Suppressor macrophage (primary cell): ENCODE results near the gene ASS1.

Source experiments
- DNase-seq, 4 experiments: peaks; one replicate each; pipeline ENCODE4 v3.0.0-alpha.2; 2020 to 2022

ASS1 gene

DNA sequence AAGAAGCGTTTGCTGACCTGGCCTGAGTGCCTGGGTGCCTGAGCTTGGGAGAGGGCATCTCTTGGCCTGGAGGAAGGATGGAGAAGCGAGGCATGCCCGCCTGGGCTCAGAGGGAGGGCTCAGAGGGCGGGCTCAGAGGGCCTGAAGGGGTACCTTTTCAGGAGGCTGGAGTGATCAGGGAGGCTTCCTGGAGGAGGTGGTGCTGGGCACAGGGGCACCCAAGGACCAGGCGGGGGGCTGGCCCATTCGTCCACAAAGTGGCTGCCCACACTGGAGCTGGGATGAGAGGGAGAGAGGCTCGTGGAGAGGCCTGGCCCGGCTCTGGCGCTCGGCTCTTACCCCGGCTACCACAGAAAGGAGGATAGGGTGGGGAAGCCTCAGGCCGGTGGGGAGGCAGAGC, 32.8 kb downstream of the ASS1 start:
- DNase-seq, result no peak

DNA sequence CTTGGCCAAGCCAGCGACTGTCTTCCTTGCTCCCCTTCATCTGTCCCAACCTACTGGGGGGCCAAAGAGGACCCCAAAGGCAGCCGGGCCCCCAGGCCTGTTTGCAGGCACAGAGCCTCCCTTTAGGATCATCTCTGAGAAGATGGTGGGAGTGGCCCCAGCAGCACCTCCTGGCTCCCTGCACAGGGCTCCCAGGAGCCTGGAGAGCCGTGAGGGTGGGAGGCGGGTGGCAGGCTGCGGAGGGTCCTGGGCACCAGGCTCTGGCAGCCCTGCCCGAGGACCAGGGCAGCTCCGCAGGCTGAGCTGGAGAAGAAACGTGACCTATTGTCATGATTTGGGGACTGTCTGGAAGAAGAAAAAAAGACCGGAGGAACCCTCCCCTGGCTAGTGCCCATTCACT, 33.4 kb downstream of the ASS1 start:
- DNase-seq, result no peak

DNA sequence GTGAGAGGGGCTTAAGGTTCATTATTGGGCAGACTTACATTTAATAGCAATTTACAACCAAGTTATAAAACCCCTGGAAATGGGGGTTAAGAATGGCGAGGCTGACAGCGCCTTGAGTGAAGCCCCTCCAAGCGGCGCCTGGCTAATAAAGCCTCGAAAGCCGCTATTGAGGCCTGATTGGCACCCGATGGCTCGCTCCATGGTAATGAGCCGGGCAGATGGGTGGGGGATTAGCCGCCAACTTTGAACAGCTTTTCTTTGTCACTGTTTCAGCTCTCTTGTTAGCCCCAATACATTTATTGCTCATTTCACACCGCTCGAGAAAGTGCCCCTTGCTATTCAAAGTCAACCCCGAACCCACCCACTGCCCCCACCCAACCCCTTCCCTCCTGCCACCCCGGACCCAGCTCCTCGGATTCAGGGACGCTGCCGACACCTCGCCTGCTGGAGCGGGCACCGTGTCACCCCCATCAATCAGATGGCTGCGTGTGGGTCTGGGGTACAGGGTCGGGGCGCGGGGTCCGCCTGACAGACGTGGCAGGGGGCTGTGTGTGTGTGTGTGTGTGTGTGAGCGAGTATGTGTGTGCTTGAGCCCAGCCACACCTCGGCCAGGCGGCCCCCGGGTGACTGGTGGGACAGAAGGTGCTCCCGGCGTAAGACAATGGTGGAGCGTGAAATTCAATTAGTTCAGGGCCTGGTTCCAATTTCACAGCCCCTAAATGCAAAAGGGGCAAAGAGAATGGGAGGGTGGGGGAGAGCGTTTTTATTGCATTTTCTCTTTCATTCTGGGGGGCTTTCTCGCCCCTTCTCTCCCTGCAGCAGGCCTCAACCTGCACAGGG, 34.2 kb downstream of the ASS1 start:
- DNase-seq, result no peak

DNA sequence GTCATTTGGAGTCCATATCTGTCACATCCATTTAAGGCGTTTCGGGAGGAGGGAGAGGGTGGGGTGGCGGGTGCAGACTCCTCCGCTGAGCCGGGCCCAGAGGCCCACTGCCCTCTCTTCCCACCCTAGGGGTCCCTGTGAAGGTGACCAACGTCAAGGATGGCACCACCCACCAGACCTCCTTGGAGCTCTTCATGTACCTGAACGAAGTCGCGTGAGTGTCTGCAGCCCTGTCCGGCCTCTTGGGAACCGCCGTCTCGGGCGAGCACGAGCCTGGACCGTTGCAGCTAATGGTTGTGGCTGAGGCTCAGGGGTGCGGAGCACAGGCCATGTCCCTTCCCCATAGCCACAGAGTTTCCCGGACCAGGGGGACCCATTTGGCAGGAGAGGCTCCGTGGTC, 34.8 kb downstream of the ASS1 start:
- DNase-seq, result no peak

DNA sequence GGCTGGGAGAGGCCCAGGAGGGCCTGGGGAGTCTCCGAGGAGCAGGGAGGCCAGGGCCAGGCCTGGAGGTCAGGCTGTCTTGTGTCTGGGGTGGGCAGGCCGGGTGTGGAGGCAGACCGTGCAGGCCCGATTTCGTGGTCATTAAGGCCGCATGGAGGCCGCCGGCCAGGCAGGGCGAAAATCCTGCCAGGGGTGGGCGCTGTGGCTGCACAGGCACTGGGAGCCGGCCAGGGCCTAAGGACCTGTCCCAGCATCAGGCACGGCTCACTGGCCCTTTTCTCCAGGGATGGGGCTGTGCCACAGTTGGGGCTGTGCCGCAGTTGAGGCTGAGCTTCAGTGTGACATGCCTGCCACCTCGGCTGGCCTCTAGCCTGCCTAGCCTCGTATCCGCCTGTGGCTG, 35.9 kb downstream of the ASS1 start:
- peak in 1 of 4 experiments; percentile 9 for DNase-seq

DNA sequence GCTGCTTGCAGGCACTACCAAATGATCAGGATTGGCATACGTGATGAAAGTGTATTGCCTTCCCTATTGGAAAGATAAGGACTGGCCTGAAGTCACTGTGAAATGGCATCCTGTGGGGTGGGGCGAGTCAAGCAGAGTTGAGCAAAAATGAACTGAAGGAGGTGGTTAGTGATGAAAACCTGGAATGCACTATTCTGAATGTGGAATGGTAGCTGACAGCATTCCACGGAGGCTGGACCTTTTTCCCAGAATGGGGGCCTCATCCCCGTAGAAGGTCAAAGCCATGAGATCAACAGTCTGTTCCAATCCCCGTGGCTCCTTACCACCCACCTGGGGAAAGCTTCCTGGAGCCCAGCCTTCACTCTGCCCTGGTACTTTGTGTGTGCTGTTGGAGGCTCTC, 37.7 kb downstream of the ASS1 start:
- DNase-seq, result no peak

DNA sequence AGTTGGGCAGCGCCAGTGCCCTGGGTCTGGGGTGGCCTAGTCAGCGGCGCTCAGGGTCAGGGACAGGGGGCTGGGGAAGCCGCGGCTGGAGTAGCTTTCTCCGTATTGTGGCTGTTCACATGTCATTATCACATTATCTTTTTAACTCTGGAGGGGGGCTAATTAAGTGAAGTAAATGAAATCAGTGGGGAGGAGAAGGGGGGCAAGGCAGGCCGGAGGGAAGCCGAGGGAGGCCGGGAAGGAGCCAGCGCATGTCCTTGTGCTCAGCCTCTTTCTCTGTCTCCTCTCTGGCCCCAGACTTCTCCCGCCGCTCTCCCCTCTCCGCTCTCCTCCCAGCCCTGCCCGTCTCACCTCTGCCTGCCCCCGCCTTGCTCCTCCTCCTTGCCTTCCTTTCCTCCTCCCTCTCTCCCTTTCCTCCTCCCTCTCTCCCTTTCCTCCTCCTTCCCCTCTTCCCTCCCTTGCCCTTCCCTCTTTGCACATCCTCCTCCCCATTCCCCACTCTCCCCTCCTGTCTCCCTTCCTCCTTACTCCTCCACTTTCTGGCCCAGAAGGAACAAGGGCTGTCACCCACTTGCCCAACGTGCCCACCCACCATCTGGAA, 38.7 kb downstream of the ASS1 start:
- DNase-seq, result no peak

DNA sequence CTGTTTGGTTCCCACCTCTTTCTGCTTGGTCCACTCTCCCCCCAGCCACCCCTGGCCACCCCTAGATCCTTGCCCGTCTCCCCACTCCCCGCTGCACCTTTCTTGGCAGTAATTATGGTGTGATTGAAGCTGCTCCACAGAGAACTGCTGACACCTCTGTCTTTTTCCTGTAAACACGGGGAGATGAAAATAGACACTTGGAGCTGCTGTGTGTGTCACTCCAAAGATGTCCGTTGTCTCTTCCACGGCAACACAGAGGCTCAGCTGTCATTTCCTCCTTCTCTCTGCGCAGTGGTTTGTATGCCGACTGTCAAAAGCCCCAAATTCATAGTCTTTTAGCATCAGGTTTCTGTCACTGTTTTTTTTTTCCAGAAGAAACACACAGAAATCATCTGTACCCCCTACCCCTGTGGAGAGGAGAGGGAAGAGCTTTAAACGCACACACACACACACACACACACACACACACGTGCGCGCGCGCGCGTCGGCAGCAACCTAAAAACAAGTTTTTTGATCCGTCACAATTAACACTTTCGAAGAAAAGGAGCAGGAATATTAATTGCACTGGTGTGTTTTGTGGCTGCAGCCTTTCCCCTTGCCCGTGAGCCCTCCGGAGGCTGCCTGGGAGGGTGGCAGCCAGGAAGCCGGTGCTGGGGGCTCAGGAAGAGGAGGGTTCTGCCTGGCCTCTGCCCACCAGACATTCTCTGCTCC, 39.8 kb downstream of the ASS1 start:
- no peak for DNase-seq

DNA sequence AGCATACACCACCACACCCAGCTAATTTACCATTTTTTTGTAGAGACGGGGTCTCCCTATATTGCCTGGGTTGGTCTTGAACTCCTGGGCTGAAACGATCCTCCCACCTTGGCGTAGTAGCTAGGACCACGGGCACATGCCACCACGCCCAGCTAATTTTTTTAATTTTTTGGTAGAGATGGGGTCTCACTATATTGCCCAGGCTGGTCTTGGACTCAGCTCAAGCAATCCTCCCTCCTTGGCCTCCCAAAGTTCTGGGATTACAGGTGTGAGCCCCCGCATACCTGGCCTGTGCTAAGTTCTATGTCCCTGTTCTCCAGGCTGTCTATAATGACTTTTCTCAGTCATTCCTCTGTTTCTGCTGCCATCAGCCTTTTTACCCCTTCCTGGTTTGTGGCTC, 41.3 kb downstream of the ASS1 start:
- DNase-seq, result peak in 1 of 4 experiments; percentile 4

DNA sequence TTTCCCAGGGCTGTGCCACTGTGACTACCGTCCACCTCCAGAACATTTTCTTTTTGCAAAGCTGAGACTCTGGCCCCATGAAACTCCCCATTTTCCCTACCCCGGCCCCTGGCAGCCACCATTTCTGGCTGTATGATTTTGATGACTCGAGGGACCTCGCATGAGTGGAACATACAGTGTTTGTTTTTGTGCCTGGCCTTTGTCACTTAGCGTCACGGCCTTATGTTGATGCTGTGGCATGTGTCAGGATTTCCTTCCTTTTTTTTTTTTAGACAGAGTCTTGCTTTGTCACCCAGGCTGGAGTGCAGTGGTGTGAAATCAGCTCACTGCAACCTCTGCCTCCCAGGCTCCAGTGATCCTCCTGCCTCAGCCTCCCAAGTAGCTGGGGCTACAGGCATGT, 42.7 kb downstream of the ASS1 start:
- DNase-seq, result peak; percentile 2 to 37 (median 25)

DNA sequence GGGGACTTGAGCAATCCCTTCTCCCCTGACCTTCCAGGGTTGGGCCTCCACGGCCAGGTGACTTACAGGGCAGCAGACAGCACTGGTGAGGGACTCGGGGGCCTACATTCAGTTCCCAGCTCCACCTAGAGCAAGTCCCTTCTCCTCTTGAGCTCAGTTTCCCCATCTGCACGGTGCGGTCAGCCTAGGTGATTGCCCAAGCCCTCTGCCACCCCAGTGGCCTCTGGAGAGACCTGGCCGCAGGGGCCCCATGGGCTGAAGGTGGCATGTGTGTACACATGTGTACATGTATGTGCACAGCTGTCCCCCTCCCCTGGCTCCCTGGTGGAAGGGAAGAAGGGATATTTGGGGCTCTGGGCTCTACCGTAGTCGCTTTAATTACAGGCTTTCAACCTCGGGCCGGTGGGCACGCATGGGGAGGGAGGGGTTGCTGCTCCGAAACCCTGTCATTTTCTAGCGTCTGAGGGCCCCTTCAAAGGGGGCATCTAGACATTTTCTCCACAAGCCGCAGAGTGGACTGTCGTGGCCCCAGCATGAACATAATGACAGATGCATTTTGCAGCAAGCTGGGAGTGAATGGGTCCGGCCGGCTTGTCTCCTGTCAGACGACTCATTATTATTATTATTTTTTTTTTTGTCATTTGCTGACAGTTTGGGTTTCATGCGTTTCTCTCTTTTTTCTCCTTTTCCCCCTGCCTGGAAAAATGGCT, 44.0 kb downstream of the ASS1 start:
- DNase-seq, result no peak

DNA sequence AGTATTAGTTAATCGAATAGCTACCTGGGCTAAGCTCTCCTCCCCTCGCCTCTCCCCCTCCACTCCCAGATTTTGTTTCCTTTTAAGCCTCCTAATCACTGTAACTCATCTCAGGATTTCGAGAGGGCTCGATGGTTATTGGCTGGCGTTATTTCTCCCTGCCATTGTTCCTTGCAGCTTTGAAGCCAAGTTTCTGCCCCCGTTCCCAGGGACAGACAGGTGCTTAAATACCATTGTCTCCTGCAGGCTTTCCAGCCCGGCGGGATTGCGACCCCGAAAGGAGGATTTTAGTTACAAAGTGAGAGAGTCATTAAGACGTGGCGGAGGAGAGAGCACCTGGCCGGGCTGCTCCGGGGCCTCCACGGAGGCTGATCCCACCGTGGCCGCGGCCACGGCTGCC, 46.2 kb downstream of the ASS1 start:
- DNase-seq, result no peak

DNA sequence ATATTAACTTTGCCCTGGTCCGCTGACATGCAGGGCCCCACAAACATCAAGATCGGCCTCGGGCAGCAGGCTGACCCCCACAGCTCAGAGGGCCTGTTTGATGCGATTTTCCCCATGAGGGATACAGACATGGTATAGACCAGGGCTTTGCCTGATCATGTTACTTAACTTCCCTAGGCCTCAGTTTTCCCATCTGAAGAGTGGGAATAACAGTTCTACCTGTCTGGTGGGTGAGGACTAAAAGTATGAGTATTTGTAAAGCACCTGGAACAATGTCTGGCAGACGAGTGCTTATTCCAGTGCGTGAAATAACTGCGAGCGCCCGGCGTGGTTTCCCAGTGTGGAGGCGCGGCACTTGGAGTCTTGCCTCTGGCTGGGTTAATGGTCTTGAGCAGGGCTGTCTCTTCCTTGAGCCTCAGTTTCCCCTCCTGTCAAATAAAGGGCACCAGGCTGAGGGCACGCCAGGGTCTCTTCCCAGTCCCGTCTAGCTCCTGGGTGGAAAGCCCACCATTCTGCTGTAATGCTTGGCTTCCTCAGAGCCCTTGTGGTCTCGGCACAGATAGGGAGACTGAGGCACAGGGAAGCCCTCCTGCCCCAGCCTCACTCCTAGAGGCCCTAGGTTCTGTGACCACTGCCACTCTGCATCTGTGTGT, 47.2 kb downstream of the ASS1 start:
- no peak for DNase-seq

DNA sequence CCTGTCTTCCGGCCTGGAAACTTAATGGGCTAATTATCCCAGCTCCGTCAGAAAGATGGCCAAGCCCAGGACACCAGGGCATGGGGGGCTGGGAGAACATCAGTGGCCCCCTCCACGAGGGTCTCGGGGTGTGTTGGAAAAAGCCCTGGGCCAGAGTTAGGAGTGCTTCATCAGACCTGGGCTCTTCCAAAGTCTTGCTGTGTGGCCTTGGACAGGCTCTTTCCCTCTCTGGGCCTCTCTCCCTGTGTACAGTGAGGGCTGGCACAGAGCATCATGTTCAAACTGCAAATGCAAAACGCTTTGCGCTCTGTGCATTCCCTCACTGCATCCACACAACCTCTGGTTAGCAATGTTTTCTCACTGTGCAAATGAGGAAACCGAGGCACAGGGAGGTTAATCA, 48.3 kb downstream of the ASS1 start:
- DNase-seq, result no peak

DNA sequence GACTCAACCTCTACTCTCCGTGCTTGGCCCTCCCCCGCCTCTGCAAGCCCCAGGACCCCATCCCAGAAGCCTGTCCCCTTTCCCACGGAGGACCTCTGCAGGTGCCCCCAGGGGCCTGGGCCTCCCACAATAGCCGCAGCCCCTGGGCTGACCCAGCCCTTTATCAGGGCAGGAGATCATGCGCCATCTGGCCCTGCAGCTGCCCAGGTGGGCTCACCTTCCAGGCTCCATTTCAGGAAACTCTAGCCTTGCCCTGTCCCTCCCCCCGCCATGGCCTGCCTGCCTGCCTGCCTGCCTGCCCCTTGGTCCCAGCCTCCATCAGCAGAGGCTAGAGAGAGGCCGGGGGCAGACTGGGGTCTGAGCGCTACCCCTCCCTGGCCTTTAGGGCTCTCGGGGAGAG, 48.7 kb downstream of the ASS1 start:
- DNase-seq, result no peak

DNA sequence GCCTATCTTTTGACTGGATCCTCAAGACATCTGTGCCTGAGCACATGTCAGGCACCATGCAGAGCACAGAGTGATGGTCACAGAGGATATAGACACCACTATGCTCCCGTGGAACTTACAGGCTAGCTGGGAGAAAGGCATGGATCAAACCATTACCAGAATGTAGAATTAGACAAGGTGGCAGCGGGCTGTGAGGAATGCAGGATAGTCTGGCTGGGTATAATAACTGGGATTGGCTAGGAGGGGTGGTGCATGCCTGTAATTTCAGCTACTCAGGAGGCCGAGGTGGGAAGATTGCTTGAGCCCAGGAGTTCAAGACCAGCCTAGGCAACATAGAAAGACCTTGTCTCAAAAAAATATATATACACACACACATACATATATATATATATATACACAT, 50.3 kb downstream of the ASS1 start:
- no peak for DNase-seq

DNA sequence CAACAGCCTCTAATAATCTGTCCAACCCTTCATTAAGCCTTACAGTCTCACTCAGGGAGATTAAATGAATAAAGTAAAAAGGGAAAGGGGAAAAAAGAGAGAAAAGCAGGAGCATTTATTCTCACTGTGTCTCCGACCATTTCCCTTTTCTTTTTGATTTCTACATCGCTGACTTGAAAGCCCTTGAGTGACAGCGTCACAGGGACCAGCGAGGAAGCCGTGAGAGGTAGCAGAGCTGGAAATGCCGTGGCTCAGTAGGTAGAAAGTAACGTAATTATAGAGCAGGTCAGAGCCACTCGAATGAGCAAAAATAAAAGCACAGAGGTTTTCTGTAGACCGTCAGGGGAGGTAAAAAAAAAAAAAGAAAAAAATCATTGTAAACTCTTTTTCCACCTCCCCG, 52.4 kb downstream of the ASS1 start:
- DNase-seq, result no peak

DNA sequence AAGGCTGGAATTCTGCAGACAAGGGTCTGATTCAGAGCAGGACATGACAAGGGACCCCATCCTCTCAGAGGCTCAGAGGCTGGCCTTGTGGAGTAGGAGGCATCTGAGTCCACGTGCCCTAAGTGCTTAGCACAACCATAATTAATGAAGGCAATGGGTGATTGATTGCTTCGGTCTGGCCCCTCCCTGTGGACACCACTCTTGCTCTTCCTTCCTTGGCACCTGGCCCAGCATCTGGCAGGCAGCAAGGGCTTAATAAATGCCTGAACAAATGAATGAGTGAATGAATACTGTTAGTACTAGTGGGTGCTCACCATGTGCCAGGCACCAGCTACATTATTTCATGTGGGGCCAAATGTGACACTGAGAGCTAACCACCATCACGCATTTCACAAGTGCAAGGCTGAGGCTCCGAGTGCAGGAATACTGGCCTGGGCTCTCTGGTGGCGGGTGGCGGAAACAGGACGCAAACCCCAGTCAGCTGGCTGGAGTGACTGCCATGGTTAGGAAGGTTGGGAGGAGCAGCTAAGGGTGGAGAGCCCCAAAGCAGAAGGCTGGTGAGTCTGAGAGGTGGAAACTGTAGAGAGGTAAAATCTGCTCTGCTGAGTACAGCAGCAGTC, 53.6 kb downstream of the ASS1 start:
- DNase-seq, result no peak

DNA sequence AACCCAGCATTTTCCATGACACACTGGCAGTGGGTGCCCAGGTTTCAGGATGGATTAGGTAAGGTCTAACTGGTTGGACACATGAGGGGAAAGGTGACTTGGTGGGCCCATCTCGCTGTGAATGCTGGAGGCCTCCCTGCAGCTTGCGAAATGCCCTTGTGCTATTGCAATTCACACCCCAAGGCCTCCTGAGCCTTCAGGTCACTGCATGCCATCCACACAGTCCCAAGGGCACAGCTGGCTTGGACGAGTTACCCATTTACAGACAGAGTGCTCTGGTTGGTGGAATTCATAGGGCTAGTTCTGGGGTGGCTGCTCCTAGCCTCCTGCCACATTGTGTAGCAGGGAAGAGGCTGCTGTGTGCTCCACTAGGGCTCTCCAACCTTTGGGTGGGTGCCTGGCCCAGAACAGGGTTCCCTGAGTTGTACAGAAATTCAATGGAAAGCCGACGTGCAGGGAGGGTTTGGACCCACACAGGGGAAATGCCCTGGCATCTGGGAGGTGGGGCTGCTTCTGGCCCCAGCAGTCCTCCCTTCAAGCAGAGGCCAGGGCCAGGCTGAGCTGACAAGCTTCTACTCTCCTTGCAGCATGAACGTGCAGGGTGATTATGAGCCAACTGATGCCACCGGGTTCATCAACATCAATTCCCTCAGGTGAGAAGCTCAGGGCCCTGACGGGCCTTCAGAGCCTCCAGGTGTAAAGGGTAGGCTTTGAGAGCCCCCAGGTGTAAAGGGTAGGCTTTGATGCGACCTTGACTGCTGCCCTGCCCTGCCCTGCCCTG, 54.3 kb downstream of the ASS1 start:
- DNase-seq, result no peak

DNA sequence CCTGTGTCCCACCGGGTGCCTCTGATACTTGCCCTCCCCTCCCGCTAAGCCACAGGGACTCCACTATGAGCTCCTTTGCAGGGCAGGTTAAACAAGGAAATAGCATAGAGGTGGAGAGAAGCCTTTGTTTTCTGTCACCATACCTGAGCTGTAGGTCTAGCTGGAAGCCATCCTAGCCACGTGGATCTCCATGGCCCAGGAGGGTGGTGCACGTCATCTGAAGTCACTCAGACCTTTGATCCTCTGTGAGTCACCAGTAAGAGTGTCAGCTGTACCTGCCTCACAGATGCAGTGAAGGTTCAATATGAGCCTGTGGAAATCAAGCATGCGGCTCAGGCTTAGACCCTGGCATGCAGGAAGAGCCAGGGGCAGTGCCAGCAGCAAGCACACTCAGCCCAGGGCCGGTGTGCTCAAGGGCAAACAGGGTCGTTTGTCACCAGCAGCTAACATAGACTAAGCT, 55.1 kb downstream of the ASS1 start:
- no peak for DNase-seq
